ENCODE data around the gene SMAD7.

Gene SMAD7

DNA sequence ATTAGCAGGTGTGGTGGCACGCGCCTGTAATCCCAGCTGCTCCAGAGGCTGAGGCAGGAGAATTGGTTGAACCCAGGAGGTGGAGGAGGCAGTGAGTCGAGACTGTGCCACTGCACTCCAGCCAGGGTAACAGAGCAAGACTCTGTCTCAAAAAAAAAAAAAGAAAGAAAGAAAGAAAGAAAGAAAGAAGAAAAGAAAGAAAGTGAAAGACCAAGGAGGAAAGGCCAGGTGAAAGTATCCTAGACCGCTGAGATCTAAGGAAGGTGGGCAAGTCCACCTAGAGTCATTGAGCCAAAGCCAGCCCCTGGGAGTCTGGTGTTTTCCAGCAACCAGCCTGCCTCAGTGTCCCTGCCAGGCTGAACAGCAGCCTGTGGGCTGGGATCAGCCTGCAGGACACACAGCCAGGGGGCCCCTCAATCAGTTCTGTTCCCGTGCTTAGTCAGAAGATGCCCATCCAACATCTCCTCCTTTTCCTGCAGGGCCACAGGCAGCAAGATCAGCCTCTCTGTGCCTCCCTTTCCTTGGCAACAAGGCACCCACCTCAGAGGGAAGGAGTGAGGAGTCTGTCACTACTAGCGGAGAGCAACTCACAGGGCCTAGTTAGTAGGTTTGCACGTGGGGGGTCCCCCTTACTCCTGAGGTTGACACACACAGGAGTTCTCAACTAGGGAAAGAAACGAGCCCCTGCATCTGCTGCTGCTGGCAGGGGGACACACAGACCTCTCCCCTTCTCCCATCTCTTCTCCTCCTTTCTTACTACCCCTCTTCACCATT is 64.1 kb downstream of the SMAD7 start:
- H3K36me3 ChIP-seq = no peaks in the 10 kb centered on the region
- H3K4me1 ChIP-seq = peaks cover 24 to 49% (median 39%) of the 10 kb centered on the region in 10 experiments
- H3K4me2 ChIP-seq = no peak overlapping the region
- no peaks in the 10 kb centered on the region for H3K27me3 ChIP-seq
- H3K27ac ChIP-seq = no peak overlapping the region
- no peaks in the 10 kb centered on the region for H4K20me1 ChIP-seq
- TF ChIP-seq Cebpa-rat (IDR thresholded peaks at IDR 0.05) = no peak
- H3K4me3 ChIP-seq = no peak overlapping the region
- H3K9me3 ChIP-seq (replicated peaks in 1 of 11) = no peaks in the 10 kb centered on the region
- H3K9ac ChIP-seq = no peak overlapping the region

DNA sequence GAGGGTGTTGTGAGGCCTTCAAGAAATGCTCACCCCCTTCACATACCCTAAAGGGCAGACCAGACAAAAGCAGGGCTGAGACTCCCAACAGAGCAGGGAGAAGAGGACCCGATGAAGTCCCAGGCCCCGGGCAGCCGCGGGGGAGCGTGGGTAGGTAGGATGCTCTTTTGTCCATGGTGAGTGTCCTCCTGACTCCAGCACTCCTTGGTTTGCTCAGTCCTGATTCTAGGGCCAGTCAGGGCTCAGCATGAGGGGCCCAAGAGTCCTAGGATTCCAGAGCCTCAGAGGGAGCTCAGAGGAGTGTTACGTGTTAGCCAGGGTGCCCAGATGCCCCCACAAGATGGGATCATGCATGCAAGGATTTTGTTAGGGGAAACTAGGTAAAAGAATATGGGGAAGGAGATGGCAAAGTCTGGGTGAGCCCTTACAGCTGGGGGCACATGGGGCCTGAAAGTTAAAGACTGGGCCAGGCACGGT is 64.8 kb downstream of the SMAD7 start:
- H3K27me3 ChIP-seq = no peaks in the 10 kb centered on the region
- peak overlapping the region in 1 of 11 experiments; percentile 65; a peak in 1 of 22 replicates for H3K4me2 ChIP-seq
- no peak for TF ChIP-seq Cebpa-rat (IDR thresholded peaks at IDR 0.05)
- peaks cover 26 to 50% (median 43%) of the 10 kb centered on the region in 10 experiments for H3K4me1 ChIP-seq
- no peaks in the 10 kb centered on the region for H3K9me3 ChIP-seq (replicated peaks in 1 of 11)
- no peak overlapping the region for H3K4me3 ChIP-seq
- no peak overlapping the region for H3K27ac ChIP-seq
- H3K36me3 ChIP-seq = no peaks in the 10 kb centered on the region
- H4K20me1 ChIP-seq = no peaks in the 10 kb centered on the region
- no peak overlapping the region for H3K9ac ChIP-seq

DNA sequence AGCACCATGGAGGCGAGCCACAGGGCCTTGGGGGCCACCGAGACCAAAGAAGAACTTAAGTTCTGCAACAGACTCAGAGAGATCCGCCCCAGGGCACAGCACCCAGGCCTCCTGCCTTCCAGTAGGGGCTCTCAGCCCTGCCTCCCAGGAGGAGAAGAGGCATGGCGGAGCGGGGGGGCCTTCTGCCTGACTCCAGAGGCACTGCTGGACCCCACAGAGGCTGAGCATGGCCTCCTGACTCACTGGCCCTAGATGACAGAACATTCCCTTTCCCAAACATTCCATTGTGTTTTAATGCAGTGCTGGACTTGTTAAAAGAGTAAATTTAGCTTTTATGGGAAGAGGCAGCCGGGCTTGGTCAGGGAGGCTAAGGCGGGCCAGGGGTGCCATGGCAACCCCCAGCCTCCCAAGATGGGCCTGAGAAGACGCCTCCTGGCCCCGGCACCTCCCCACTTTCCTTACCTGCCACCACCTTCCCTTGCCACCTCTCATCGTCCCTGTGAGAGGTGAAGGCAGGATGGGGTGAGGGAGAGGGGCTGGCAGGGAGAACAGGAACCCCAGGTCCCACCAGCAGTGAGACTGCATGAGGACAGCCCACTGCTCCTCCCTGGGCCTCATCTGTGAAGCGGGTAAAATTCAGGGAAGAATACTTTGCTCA is 65.4 kb downstream of the SMAD7 start:
- Histone ChIP-seq H3K27ac (no peak overlapping the region), H3K36me3 (no peaks in the 10 kb centered on the region), H3K27me3 (no peaks in the 10 kb centered on the region), H3K4me2 (peak overlapping the region in 10 of 11 experiments; percentile 34 to 65 (median 45); a peak in 18 of 22 replicates), H3K9ac (no peak overlapping the region), H3K4me3 (no peak overlapping the region), H3K4me1 (peaks cover 31 to 56% (median 48%) of the 10 kb centered on the region in 10 experiments), H4K20me1 (no peaks in the 10 kb centered on the region), H3K9me3 (replicated peaks in 1 of 11) (no peaks in the 10 kb centered on the region)
- no peak for TF ChIP-seq Cebpa-rat (IDR thresholded peaks at IDR 0.05)

DNA sequence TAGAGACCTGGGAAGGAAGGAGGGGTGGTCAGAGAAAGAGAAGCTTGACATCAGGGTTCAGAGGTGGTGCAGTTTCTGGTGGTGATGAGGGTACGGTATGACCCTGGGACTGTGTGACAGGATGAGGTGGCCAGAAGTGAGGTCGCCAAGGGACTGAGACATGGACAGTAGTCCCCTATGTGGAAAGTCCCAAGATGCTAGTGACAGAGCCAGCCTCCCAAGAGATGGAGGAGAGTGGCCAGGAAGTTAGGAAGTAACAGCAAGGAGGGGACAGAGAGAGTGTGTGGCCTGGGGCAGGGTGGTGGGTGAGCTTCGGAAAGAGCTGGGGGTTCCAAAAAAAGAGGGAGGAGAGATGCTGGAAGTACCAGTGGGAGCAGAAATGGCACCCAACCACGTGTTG is 66.0 kb downstream of the SMAD7 start:
- Histone ChIP-seq H3K27me3 (no peaks in the 10 kb centered on the region), H4K20me1 (no peaks in the 10 kb centered on the region), H3K9ac (0 out of 22 replicates have a peak overlapping the region, but pooled peaks of 1 of the 11 experiments have one; percentile 29), H3K4me1 (peaks cover 35 to 60% (median 54%) of the 10 kb centered on the region in 10 experiments), H3K27ac (no peak overlapping the region), H3K4me3 (no peak overlapping the region), H3K4me2 (peak overlapping the region; percentile 34 to 65 (median 44)), H3K36me3 (no peaks in the 10 kb centered on the region), H3K9me3 (replicated peaks in 1 of 11) (no peaks in the 10 kb centered on the region)
- TF ChIP-seq Cebpa-rat (IDR thresholded peaks at IDR 0.05) = no peak

DNA sequence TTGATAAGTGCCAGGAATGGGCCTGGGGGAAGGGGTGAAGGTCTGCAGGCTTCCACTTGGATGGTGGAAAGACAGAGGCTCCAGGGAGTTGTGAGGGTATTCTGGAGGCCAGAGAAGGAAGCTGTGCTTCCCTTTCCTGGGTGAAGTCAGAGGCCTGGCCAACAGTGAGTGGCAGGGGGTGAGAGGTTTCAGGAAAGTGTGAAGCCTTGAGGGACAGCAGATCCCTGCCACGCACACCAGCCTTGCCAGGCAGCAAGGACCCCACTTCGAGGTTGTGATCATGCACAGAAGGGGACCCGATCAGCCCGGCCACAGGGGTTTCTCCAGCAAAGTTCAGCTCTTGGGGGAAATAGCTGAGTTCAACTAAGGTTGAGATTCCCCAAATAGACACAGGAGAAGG is 66.5 kb downstream of the SMAD7 start:
- no peak overlapping the region for H3K4me3 ChIP-seq
- no peak for TF ChIP-seq Cebpa-rat (IDR thresholded peaks at IDR 0.05)
- H3K4me1 ChIP-seq = peaks cover 35 to 60% (median 53%) of the 10 kb centered on the region in 10 experiments
- peak overlapping the region; percentile 34 to 65 (median 44) for H3K4me2 ChIP-seq
- no peaks in the 10 kb centered on the region for H3K27me3 ChIP-seq
- H4K20me1 ChIP-seq = no peaks in the 10 kb centered on the region
- no peak overlapping the region for H3K27ac ChIP-seq
- no peaks in the 10 kb centered on the region for H3K36me3 ChIP-seq
- no peaks in the 10 kb centered on the region for H3K9me3 ChIP-seq (replicated peaks in 1 of 11)
- 0 out of 22 replicates have a peak overlapping the region, but pooled peaks of 1 of the 11 experiments have one; percentile 29 for H3K9ac ChIP-seq

DNA sequence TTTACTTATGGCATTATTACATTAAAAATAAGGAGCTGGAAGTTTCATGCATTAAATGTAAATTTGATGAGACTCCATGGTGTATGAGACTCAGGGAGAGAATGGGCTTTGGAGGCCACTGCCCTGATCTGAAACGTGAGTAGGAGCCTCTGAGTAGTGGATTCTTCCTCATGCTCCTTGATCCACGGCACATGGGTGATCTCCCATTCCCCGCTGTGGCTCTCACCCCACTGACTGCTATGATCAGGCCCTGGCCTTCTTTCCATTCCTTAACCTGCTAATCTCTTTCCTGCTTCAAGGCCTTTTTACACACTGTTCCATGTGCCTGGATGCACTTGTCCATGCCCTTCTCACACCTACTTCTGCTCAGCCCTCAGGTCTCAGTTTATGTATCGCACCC is 68.4 kb downstream of the SMAD7 start:
- no peak for TF ChIP-seq Cebpa-rat (IDR thresholded peaks at IDR 0.05)
- Histone ChIP-seq H3K4me1 (peaks cover 25 to 55% (median 48%) of the 10 kb centered on the region in 10 experiments), H4K20me1 (no peaks in the 10 kb centered on the region), H3K9me3 (replicated peaks in 1 of 11) (no peaks in the 10 kb centered on the region), H3K4me3 (no peak overlapping the region), H3K9ac (no peak overlapping the region), H3K27me3 (no peaks in the 10 kb centered on the region), H3K27ac (no peak overlapping the region), H3K36me3 (no peaks in the 10 kb centered on the region), H3K4me2 (no peak overlapping the region)

DNA sequence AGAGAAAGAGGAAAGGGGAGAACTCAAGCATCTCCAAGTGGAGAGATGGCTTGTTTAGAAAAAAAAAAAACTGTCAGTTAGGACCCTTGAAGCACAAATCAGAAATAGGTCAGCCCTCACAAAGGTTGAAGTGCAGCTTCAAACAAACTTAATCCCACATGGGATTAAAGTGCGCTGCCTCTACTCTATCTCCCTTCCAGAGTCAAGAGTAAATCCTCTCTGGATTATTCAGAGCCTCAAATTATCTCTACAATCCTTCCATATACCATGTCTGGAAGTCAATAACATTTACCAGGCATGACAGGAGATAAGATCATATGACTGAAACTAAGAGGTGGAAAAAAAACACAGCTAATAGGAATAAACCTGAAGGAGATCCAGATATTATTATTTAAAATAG is 69.8 kb downstream of the SMAD7 start:
- H3K4me2 ChIP-seq = peak overlapping the region; percentile 45 to 84 (median 62)
- peaks cover 28 to 63% (median 56%) of the 10 kb centered on the region in 10 experiments for H3K4me1 ChIP-seq
- no peak for TF ChIP-seq Cebpa-rat (IDR thresholded peaks at IDR 0.05)
- H3K9me3 ChIP-seq (replicated peaks in 1 of 11) = no peaks in the 10 kb centered on the region
- no peak overlapping the region for H3K4me3 ChIP-seq
- H3K27me3 ChIP-seq = 0 out of 22 replicates have a peak, but pooled peaks cover 0 to 3% (median 0%) of the 10 kb centered on the region in 11 experiments
- H3K27ac ChIP-seq = no peak overlapping the region
- H3K9ac ChIP-seq = no peak overlapping the region
- no peaks in the 10 kb centered on the region for H4K20me1 ChIP-seq
- H3K36me3 ChIP-seq = no peaks in the 10 kb centered on the region

DNA sequence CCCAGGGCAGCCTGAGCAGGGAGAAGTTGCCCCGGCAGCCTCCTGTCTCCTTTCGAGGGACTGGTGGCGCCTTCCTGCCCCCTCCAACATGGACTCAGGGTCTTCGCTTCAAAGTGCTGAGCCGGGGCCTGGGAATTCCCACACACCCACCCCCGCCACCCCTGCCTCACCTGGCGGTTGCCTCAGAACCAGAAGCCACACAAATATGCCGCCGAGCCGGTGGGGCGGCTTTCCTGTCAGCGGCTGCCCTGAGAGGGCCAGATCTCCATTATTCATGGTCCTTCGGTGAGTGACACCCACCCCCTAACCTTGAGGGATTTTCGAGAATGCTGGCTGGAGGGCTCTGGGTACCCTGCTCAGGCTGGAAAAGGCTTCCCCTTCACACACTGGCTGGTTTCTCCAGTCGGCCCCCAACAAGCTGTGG is 71.7 kb downstream of the SMAD7 start:
- H3K4me2 ChIP-seq = peak overlapping the region in 1 of 11 experiments; percentile 21; a peak in 2 of 22 replicates
- no peak for TF ChIP-seq Cebpa-rat (IDR thresholded peaks at IDR 0.05)
- H3K9me3 ChIP-seq (replicated peaks in 1 of 11) = no peaks in the 10 kb centered on the region
- H3K9ac ChIP-seq = no peak overlapping the region
- H3K4me1 ChIP-seq = peaks cover 16 to 63% (median 51%) of the 10 kb centered on the region in 10 experiments
- no peak overlapping the region for H3K27ac ChIP-seq
- 0 out of 22 replicates have a peak, but pooled peaks cover 0 to 3% (median 0%) of the 10 kb centered on the region in 11 experiments for H3K27me3 ChIP-seq
- no peaks in the 10 kb centered on the region for H4K20me1 ChIP-seq
- no peaks in the 10 kb centered on the region for H3K36me3 ChIP-seq
- H3K4me3 ChIP-seq = no peak overlapping the region

DNA sequence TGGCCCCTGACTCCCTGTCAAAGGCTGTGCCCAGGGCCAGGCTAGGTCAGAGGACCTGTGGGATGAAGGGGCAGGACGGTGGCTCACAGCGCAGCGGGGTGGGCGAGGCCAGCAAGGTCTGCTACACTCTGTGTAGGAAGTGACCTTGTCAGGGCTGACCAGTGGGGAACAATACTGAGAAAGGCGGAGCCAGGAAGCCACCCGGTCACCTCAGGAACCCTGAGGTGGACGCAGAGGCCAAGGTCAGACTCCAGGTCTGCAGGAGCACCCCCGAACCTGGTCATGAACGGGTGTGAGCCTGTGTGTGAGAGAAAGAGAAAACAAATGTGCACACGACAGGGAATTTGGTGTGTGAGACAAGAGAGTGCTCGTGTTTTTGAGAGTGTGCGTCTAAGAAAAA is 72.3 kb downstream of the SMAD7 start:
- Histone ChIP-seq H3K4me3 (no peak overlapping the region), H4K20me1 (no peaks in the 10 kb centered on the region), H3K27ac (no peak overlapping the region), H3K9me3 (replicated peaks in 1 of 11) (no peaks in the 10 kb centered on the region), H3K4me1 (peaks cover 20 to 68% (median 55%) of the 10 kb centered on the region in 10 experiments), H3K27me3 (0 out of 22 replicates have a peak, but pooled peaks cover 0 to 3% (median 0%) of the 10 kb centered on the region in 11 experiments), H3K4me2 (peak overlapping the region in 6 of 11 experiments; percentile 0 to 43 (median 22); a peak in 8 of 22 replicates), H3K9ac (no peak overlapping the region), H3K36me3 (no peaks in the 10 kb centered on the region)
- no peak for TF ChIP-seq Cebpa-rat (IDR thresholded peaks at IDR 0.05)

Measured in BLaER1 treated with 17β-estradiol and CSF1 and Interleukin-3, amounts not matched to agents 10 nM and 100 nM (cell line).